HG03175 (cell line): ENCODE data around the gene TBC1D22A.

Experiments used
- ATAC-seq: cut with Tn5 transposase; IDR thresholded peaks from one replicate; pipeline ENCODE4 v1.9.1; 2021; ENCODE audit warnings: mild to moderate bottlenecking, moderate library complexity; ENCODE audit not compliant: unreplicated experiment

TBC1D22A gene

GRCh38 chr22:46737105-46737975, 25.1 kb upstream of the TBC1D22A start:
- no peak for ATAC-seq

DNA sequence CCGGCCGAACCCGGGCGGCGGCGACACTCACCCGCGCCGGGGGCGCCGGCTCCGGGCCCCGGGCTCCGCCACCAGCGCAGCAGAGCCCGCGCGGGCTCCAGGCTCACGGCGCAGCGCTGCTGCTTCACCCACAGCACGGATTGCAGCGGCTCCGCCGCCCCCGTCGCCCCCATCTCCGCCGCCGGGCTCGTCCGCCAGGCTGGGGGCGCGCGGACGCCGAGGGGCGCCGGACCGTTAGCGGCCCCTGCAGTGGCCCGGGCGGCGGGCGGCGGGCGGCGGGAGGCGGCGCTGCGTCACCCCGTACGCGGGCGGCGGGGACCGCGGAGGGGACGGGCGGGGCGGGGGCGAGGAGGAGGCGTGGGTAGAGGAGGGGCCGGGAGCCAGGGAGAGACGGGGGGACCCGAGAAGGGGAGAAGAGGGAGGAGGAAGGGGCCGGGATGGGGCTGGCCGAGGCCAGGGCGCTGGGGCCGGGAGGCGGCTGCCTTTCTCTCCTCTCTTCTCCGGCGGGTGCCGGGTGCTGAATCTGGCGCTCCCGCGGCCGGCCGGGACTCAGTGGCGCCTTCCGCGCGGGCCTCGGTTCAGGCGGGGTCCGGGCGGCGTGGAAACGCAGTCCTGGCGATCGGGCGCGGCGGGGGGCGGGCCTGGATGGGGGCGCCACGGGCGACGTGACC, 24.3 kb upstream of the TBC1D22A start, which contains the start of gene CERK:
Gene CERK (minus strand): TSS at position 277 of the 671 bp plus-strand sequence. CDS start 104 bp downstream, at position 173.
- ATAC-seq, result no peak

DNA sequence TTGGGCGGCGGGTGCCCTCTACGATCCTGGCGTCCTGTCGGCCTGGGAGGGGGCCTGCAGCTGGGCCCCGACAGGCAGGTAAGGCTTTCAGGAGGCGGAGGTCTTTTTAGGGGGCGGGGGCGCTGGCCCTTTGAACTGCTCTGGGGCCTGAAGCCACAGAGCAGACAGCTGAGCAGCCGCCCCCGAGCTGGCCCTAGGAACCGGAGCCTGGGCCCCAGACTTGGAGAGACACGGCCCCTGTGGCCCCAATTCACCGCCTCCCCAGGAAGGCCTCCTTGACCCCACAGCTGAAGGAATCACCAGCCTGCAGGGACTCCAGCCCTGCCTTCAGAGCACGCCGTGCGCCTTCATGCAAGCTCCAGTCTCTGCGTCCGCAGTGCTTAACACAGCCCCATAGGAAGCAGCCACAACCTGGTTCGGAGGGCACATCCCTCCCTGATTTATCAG, 23.8 kb upstream of the TBC1D22A start:
- no peak for ATAC-seq

DNA sequence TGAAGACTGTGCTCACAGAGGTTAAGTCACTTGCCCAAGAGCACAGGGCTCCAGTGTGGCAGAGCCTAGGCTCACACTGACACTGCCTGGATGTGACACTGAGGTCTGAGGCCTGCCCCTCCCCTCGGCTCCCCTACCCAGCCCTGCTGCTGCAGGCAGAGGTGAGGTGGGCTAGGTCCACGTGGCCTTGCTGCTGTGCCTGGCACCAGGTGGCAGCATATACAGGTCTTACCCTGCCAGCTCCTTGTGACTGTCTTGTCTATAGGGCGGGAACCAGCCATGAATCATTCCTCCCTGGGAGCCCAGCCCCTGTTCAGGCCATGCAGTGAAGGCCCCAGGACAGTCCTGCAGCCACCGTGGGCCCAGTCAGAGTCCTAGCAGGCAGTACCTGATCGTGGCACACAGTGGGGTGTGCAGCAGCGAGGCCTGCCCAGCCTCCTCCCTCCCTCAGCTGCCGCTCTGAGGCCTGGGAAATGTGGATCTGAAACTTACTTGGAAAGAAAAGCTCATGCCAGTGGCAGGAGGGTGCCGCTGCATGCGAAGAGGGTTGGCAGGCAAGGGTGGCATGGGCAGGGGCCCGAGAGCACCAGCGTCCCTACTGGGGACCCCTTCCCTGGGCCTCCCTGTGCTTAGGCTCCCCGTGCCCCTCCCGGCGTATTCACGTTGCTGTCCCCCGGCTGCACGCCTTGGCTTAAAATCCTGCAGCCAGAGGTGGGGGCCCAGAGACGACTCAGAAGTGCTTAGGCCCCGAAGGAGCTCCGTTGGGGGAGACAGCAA, 23.2 kb upstream of the TBC1D22A start:
- no peak for ATAC-seq

- no peak for ATAC-seq
Measured at GRCh38 chr22:46740910-46741780, 21.3 kb upstream of the TBC1D22A start.

GRCh38 chr22:46741974-46742519, 20.4 kb upstream of the TBC1D22A start:
- no peak for ATAC-seq

DNA sequence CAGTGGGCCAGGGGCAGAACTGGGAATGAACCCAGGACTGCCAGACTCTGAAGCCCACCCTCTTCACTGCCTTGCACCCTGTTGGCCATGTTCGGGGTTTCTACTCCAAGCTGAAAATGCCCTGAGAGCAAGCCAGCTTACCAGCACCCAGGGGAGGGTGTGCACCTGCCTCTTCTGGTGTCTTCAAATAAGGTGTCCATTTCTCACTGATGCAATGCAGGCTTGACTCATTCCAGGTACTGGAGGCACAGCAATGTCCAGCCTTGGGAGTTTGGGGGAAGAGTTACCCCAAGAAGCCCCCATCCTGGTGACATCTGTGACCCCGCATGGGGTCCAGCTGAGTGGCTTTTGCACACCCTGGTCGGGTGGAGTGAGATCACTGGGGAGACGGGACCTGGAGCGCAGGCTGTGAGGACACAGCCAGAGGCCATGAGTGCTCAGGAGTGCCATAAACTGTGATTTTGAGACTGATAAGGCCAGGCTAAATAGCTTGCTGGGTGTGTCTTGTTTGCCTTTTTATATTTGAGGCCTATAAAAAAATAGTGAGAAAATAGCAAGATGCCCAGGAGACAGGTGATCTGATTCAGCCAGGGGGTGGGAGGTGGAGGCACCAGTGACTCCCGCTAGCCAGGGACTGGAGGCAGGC, 19.8 kb upstream of the TBC1D22A start:
- ATAC-seq, result no peak

GRCh38 chr22:46744581-46744980, 17.9 kb upstream of the TBC1D22A start:
- no peak for ATAC-seq

GRCh38 chr22:46746192-46746591, 16.3 kb upstream of the TBC1D22A start:
- no peak for ATAC-seq

- no peak for ATAC-seq
Measured at GRCh38 chr22:46746620-46747019, 15.8 kb upstream of the TBC1D22A start.

- no peak for ATAC-seq
Measured at GRCh38 chr22:46747646-46748045, 14.8 kb upstream of the TBC1D22A start.

GRCh38 chr22:46748206-46748907, 14.1 kb upstream of the TBC1D22A start:
- ATAC-seq, result no peak

- no peak for ATAC-seq
Measured at GRCh38 chr22:46748908-46749675, 13.4 kb upstream of the TBC1D22A start.

GRCh38 chr22:46749682-46750529, 12.5 kb upstream of the TBC1D22A start:
- no peak for ATAC-seq

- no peak for ATAC-seq
Measured at GRCh38 chr22:46750530-46750800, 12.0 kb upstream of the TBC1D22A start.

- no peak for ATAC-seq
Measured at GRCh38 chr22:46750863-46751443, 11.5 kb upstream of the TBC1D22A start.
